Suprapubic skin (tissue), 3 donors: ENCODE results near the gene SRMS.

Source experiments
- CTCF ChIP-seq, 2 donors: fragments of 200-600 bp in 1 of 2; fragments of 450-650 bp in 1 of 2; sonication (generic) in 1 of 2; IDR thresholded peaks; one replicate each; pipeline ENCODE4 v1.5.1; 2016 to 2019; ENCODE audit warnings: antibody characterized with exemption in 2 of 2, mild to moderate bottlenecking in 1 of 2, moderate library complexity in 1 of 2
- POLR2A ChIP-seq, 2 donors: fragments of 450-650 bp; IDR thresholded peaks; one replicate each; pipeline ENCODE4 v1.6.1; 2017; ENCODE audit warnings: antibody characterized with exemption in 2 of 2, mild to moderate bottlenecking in 2 of 2, moderate library complexity in 2 of 2

GRCh38 chr20:63492982-63493381 is 54.6 kb downstream of the SRMS start:
- TF ChIP-seq POLR2A (IDR thresholded peaks at IDR 0.05) (no peak), CTCF (IDR thresholded peaks at IDR 0.05) (no peak)
